ENCODE data around the gene ARHGEF9. TPM values are rescaled to one million over a fixed set of nuclear protein-coding genes. Genes with fewer than 3 reads are reported as not detected.

Gene ARHGEF9
- polyA plus RNA-seq, 1 donor (not counting 4 experiments of a cell fraction or from before 2014, with no cell fraction given) = 16.0 TPM

DNA sequence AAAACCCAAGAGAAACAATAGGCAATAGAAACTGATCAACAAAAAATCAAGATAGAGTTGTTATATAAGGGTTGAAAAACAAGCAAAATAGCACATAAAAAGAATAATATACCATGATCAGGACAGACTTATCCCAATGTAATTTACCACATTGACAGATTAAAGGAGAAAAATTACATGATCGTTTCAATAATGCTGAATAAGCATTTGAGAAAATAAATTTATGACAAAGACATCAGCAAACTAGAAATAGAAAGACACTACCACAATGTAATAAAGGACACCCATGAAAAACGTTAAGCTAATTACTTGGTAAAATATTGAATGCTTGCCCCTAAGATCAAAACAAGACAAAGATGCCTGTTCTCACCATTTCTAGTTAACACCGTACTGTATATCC lies 105.6 kb downstream of the ARHGEF9 start:
- no peak for FAIRE-seq
- Histone ChIP-seq H3K27me3 (ENCODE audit: control insufficient read depth, extremely low read depth, insufficient read depth, low read length) (no peaks in the 10 kb centered on the region), H3K9ac (ENCODE audit: control insufficient read depth, extremely low read depth, insufficient read depth, low read length) (no peak overlapping the region), H3K36me3 (ENCODE audit: control insufficient read depth in 2 of 2, extremely low read depth in 1 of 2, insufficient read depth in 2 of 2, low read length in 2 of 2) (no peaks in the 10 kb centered on the region), H3K4me3 (ENCODE audit: control insufficient read depth in 2 of 3, extremely low read depth in 1 of 3, insufficient read depth in 2 of 3, low read depth in 1 of 3, low read length in 3 of 3) (no peak overlapping the region), H3K27ac (ENCODE audit: control insufficient read depth, insufficient read depth, low read length) (no peak overlapping the region), H3K79me2 (ENCODE audit: control insufficient read depth, insufficient read depth, low read length) (no peaks in the 10 kb centered on the region), H3K4me1 (ENCODE audit: control insufficient read depth, extremely low read depth, insufficient read depth, low read length) (no peaks in the 10 kb centered on the region), H3K9me1 (ENCODE audit: control insufficient read depth, extremely low read depth, insufficient read depth, low read length) (no peaks in the 10 kb centered on the region), H4K20me1 (ENCODE audit: control insufficient read depth, extremely low read depth, insufficient read depth, low read length) (no peaks in the 10 kb centered on the region), H3K4me2 (ENCODE audit: control insufficient read depth, extremely low read depth, insufficient read depth, low read depth, low read length) (no peak overlapping the region), H2AFZ (ENCODE audit: control insufficient read depth, low read length) (no peak overlapping the region), H3K9me3 (ENCODE audit: control insufficient read depth, low read depth, low read length) (no peaks in the 10 kb centered on the region)
- dilution Hi-C loops (cut with MboI; ENCODE audit: extremely low pct_ligation_motif_present, low sequenced_read_pairs) = no loop called here
- no peak for DNase-seq (ENCODE audit: low read depth, low spot score)
- TF ChIP-seq EZH2 (IDR thresholded peaks at IDR 0.05; ENCODE audit: low read length) (no peak), CTCF (optimal IDR thresholded peaks at IDR 0.05 in 1 of 3, IDR thresholded peaks at IDR 0.05 in 1 of 3, conservative IDR thresholded peaks at IDR 0.05 in 1 of 3; ENCODE audit: extremely low read depth in 1 of 3, insufficient read depth in 2 of 3, low read length in 3 of 3) (no peak)

DNA sequence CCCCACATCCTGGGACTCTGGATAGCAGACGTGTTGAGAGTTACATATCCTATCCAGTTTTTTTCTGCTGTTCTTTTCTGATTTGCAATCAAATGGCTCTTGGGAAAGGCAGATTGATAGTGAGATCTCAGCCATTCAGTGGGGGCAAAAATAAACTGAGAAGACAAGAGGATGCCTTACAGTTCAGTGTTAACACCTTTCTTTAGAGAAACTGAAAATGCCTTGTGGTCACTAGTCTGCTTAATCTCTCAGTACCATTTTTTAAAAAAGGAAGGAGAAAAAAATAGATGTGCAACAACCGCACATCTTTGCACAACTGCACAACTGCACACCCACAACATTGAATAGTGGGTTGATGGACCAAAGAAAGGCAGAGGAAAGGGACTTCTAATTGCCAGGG lies 109.3 kb downstream of the ARHGEF9 start:
- Histone ChIP-seq H3K4me2 (ENCODE audit: control insufficient read depth, extremely low read depth, insufficient read depth, low read depth, low read length) (no peak overlapping the region), H2AFZ (ENCODE audit: control insufficient read depth, low read length) (no peak overlapping the region), H3K36me3 (ENCODE audit: control insufficient read depth in 2 of 2, extremely low read depth in 1 of 2, insufficient read depth in 2 of 2, low read length in 2 of 2) (peaks cover 0 to 1% of the 10 kb centered on the region in 2 experiments), H4K20me1 (ENCODE audit: control insufficient read depth, extremely low read depth, insufficient read depth, low read length) (no peaks in the 10 kb centered on the region), H3K9me1 (ENCODE audit: control insufficient read depth, extremely low read depth, insufficient read depth, low read length) (no peaks in the 10 kb centered on the region), H3K9ac (ENCODE audit: control insufficient read depth, extremely low read depth, insufficient read depth, low read length) (no peak overlapping the region), H3K27me3 (ENCODE audit: control insufficient read depth, extremely low read depth, insufficient read depth, low read length) (no peaks in the 10 kb centered on the region), H3K79me2 (ENCODE audit: control insufficient read depth, insufficient read depth, low read length) (no peaks in the 10 kb centered on the region), H3K4me1 (ENCODE audit: control insufficient read depth, extremely low read depth, insufficient read depth, low read length) (no peaks in the 10 kb centered on the region), H3K4me3 (ENCODE audit: control insufficient read depth in 2 of 3, extremely low read depth in 1 of 3, insufficient read depth in 2 of 3, low read depth in 1 of 3, low read length in 3 of 3) (no peak overlapping the region), H3K27ac (ENCODE audit: control insufficient read depth, insufficient read depth, low read length) (no peak overlapping the region), H3K9me3 (ENCODE audit: control insufficient read depth, low read depth, low read length) (no peaks in the 10 kb centered on the region)
- FAIRE-seq = no peak
- TF ChIP-seq CTCF (optimal IDR thresholded peaks at IDR 0.05 in 1 of 3, IDR thresholded peaks at IDR 0.05 in 1 of 3, conservative IDR thresholded peaks at IDR 0.05 in 1 of 3; ENCODE audit: extremely low read depth in 1 of 3, insufficient read depth in 2 of 3, low read length in 3 of 3) (no peak), EZH2 (IDR thresholded peaks at IDR 0.05; ENCODE audit: low read length) (no peak)
- dilution Hi-C loops (cut with MboI; ENCODE audit: extremely low pct_ligation_motif_present, low sequenced_read_pairs) = no loop called here
- no peak for DNase-seq (ENCODE audit: low read depth, low spot score)

All from keratinocyte (primary cell).